ENCODE data around the gene CMTR1.

DNA sequence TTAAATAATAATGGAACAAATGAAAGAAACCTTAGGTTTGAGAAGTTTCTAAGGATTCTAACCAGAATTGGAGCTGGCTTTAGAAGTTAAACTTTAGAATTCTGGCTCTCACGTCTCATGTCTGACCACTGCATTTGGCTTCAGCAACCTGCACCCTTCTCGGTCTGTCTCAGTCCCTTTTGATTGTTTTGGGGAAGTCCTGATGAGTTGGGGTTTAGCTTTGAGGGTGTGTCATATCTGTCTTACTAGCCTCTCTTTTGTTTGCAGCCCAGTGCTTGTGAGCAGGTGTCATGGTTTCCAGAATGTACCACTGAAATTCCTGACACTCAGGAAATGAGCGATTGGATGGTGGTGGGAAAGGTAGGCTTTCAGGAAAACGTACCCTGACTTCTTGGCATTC is 17.0 kb downstream of the CMTR1 start:
- TF ChIP-seq, protein P1, sequence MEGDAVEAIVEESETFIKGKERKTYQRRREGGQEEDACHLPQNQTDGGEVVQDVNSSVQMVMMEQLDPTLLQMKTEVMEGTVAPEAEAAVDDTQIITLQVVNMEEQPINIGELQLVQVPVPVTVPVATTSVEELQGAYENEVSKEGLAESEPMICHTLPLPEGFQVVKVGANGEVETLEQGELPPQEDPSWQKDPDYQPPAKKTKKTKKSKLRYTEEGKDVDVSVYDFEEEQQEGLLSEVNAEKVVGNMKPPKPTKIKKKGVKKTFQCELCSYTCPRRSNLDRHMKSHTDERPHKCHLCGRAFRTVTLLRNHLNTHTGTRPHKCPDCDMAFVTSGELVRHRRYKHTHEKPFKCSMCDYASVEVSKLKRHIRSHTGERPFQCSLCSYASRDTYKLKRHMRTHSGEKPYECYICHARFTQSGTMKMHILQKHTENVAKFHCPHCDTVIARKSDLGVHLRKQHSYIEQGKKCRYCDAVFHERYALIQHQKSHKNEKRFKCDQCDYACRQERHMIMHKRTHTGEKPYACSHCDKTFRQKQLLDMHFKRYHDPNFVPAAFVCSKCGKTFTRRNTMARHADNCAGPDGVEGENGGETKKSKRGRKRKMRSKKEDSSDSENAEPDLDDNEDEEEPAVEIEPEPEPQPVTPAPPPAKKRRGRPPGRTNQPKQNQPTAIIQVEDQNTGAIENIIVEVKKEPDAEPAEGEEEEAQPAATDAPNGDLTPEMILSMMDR (IDR thresholded peaks at IDR 0.05): no peak
- TF ChIP-seq POLR2A (IDR thresholded peaks at IDR 0.05): no peak
